ENCODE data around the gene RAB26.

DNA sequence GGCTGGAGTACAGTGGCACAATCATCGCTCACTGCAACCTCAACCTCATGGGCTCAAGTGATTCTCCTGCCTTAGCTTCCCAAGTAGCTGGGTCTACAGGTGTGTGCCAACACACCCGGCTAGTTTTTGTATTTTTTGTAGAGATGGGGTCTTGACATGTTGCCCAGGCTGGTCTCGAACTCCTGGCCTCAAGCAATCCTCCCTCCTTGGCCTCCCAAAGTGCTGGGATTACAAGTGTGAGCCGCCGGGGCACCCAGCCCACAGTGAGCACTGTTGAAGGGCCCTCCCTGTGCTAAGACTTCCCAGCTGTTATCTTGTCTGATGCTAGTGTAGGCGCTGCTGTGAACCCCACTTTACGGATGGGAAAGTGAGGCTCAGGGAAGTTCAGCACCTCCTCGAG is 40.0 kb downstream of the RAB26 start:
- TF ChIP-seq EZH2 (IDR thresholded peaks at IDR 0.05; ENCODE audit: insufficient read depth, poor library complexity, severe bottlenecking): no peak
- no peak for TF ChIP-seq EZH2phosphoT487 (IDR thresholded peaks at IDR 0.05; ENCODE audit: insufficient read depth, low read depth)
